Neuronal stem cell (in vitro differentiated cells): ENCODE data around the gene IL1RAP.

ENCODE experiments used
- DNase-seq: peaks from one replicate; pipeline ENCODE4 v3.0.0-alpha.2; 2013; ENCODE audit warnings: low spot score
- H2AFZ ChIP-seq: one replicate; pipeline ENCODE4 v1.6.1; 2013; ENCODE audit warnings: mild to moderate bottlenecking, low read length, inconsistent platforms
- H2AK5ac ChIP-seq: 2 replicates; pipeline ENCODE4 v1.6.1; 2013; ENCODE audit warnings: low read depth, mild to moderate bottlenecking, inconsistent platforms, low read length, moderate library complexity, mixed read lengths
- H2BK120ac ChIP-seq: 2 replicates; pipeline ENCODE4 v1.6.1; 2013; ENCODE audit warnings: low read depth, mild to moderate bottlenecking, inconsistent platforms, low read length, moderate library complexity, mixed read lengths
- H2BK12ac ChIP-seq: one replicate; pipeline ENCODE4 v1.6.1; 2013; ENCODE audit warnings: low read length, inconsistent platforms
- H2BK15ac ChIP-seq: 2 replicates; pipeline ENCODE4 v1.6.1; 2013; ENCODE audit warnings: mild to moderate bottlenecking, low read length, inconsistent platforms, mixed read lengths
- H2BK5ac ChIP-seq: one replicate; pipeline ENCODE4 v1.6.1; 2013; ENCODE audit warnings: inconsistent platforms, mild to moderate bottlenecking, low read length, moderate library complexity
- H3K14ac ChIP-seq: one replicate; pipeline ENCODE4 v1.6.1; 2013; ENCODE audit warnings: low read length, inconsistent platforms
- H3K18ac ChIP-seq: 2 replicates; pipeline ENCODE4 v1.6.1; 2013; ENCODE audit warnings: low read length, inconsistent platforms
- H3K23ac ChIP-seq: 2 replicates; pipeline ENCODE4 v1.6.1; 2013; ENCODE audit warnings: low read depth, mild to moderate bottlenecking, mixed read lengths, low read length, inconsistent platforms; ENCODE audit not compliant: poor library complexity
- H3K27ac ChIP-seq: replicated peaks from 3 replicates; pipeline ENCODE4 v1.5.1; 2013; ENCODE audit warnings: low read length, inconsistent platforms
- H3K27me3 ChIP-seq, 3 experiments: 2 replicates each; pipeline ENCODE4 v1.6.1; 2013; ENCODE audit warnings: low read length in 3 of 3, mild to moderate bottlenecking in 2 of 3, inconsistent platforms in 1 of 3, low read depth in 1 of 3, mixed read lengths in 1 of 3, moderate library complexity in 1 of 3; ENCODE audit not compliant: control insufficient read depth in 3 of 3, insufficient read depth in 3 of 3
- H3K36me3 ChIP-seq, 2 donors: replicated peaks in 1 of 2; 2 replicates each; pipeline ENCODE4 v1.6.1; 2013; ENCODE audit warnings: low read length in 2 of 2; ENCODE audit not compliant: control insufficient read depth in 2 of 2, insufficient read depth in 2 of 2
- H3K4ac ChIP-seq: 2 replicates; pipeline ENCODE4 v1.6.1; 2013; ENCODE audit warnings: inconsistent platforms, mild to moderate bottlenecking, low read length, moderate library complexity
- H3K4me1 ChIP-seq, 2 donors: 1 replicate in 1 of 2; 2 replicates in 1 of 2; pipeline ENCODE4 v1.6.1; 2013; ENCODE audit warnings: low read length in 2 of 2, low read depth in 1 of 2; ENCODE audit not compliant: control insufficient read depth in 2 of 2, insufficient read depth in 1 of 2
- H3K4me2 ChIP-seq: one replicate; pipeline ENCODE4 v1.6.1; 2013; ENCODE audit warnings: mild to moderate bottlenecking, low read length, inconsistent platforms; ENCODE audit not compliant: insufficient read depth, poor library complexity, severe bottlenecking
- H3K4me3 ChIP-seq, 2 donors: 2 replicates each; pipeline ENCODE4 v1.5.1; 2013; ENCODE audit warnings: low read length in 2 of 2, mild to moderate bottlenecking in 2 of 2, inconsistent platforms in 1 of 2, moderate library complexity in 1 of 2
- H3K79me1 ChIP-seq: one replicate; pipeline ENCODE4 v1.6.1; 2013; ENCODE audit warnings: low read depth, mild to moderate bottlenecking, inconsistent platforms, low read length, moderate library complexity
- H3K9ac ChIP-seq: one replicate; pipeline ENCODE4 v1.6.1; 2013; ENCODE audit warnings: mild to moderate bottlenecking, low read depth, low read length, inconsistent platforms; ENCODE audit not compliant: poor library complexity
- H3K9me3 ChIP-seq, 2 donors: replicated peaks in 1 of 2; 2 replicates each; pipeline versions ENCODE3 to v1.6.1; 2013; ENCODE audit warnings: low read length in 2 of 2, mild to moderate bottlenecking in 2 of 2, inconsistent platforms in 1 of 2, low read depth in 1 of 2, mixed read lengths in 1 of 2, moderate library complexity in 1 of 2; ENCODE audit not compliant: control insufficient read depth in 2 of 2, insufficient read depth in 1 of 2
- H4K8ac ChIP-seq: one replicate; pipeline ENCODE4 v1.6.1; 2013; ENCODE audit warnings: low read depth, mild to moderate bottlenecking, inconsistent platforms, low read length, moderate library complexity
- H4K91ac ChIP-seq: one replicate; pipeline ENCODE4 v1.6.1; 2013; ENCODE audit warnings: low read length, low read depth, mild to moderate bottlenecking, inconsistent platforms; ENCODE audit not compliant: poor library complexity
- WGBS, 2 donors: extraction: QIAGEN DNeasy Blood & Tissue Kit; methylation state at CpG; one replicate each; pipeline ENCODE4 v1.1.7; 2013; ENCODE audit warnings: missing lambda C conversion rate in 2 of 2, mixed read lengths in 1 of 2; ENCODE audit not compliant: insufficient read length in 2 of 2, insufficient replicate concordance in 1 of 2; ENCODE audit errors: extremely low coverage in 2 of 2; 5-methylcytosine and 5-hydroxymethylcytosine counted together

Gene IL1RAP

DNA sequence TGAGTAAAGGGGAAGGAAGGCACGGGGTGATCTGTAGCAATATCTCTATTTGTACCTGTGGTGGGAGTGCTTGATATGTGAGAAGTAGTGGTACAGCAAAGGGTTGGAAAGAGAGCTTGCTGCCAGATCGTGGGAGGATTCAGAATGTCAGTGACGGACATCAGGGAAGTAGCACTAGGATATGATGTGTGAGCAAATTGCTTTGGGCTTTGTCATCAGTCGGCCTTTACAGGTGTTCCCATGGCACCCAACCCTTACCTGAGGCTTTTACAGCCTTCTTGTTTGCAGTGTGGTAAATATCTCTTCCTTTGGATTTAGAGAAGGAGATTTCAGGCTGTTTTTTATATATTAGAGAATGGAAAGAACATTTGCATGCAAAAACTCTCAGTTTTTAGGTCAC lies 29.8 kb downstream of the IL1RAP start:
- Histone ChIP-seq H2AFZ (no peak overlapping the region), H3K9ac (no peak overlapping the region), H4K91ac (no peak overlapping the region), H3K14ac (peak overlapping the region; percentile 21), H3K4ac (no peak overlapping the region), H3K4me1 (peaks cover 4 to 30% of the 10 kb centered on the region in 2 donors), H2BK12ac (no peak overlapping the region), H2BK15ac (no peak overlapping the region), H3K4me2 (no peak overlapping the region), H3K23ac (no peak overlapping the region), H3K79me1 (no peaks in the 10 kb centered on the region), H3K4me3 (no peak overlapping the region), H3K27ac (no peak overlapping the region), H4K8ac (no peak overlapping the region), H2BK5ac (no peak overlapping the region), H3K9me3 (no peaks in the 10 kb centered on the region), H3K36me3 (no peaks in the 10 kb centered on the region), H3K27me3 (no peaks in the 10 kb centered on the region), H2BK120ac (no peak overlapping the region), H3K18ac (no peak overlapping the region), H2AK5ac (no peak overlapping the region)
- WGBS, 2 donors, result no CpG with 5 or more reads among the region's 4 CpGs
- no peak for DNase-seq

DNA sequence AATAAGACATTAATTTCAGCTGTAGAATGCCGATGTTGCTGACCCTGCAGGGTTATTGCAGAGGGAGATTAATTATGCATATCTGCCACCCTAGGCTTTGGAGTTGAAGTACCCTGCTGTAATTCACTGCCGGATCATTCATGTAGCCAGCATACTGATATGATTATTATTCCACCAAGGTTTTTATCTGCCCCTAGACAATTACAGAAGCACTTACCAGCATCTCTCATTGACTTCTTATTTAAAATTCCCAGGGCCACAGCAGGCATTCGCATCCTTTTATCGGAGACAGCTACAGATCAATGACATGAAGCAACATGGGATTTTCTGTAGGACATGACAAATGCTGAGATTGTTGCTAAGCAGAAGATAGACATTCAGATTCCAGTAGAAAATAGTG lies 31.3 kb downstream of the IL1RAP start:
- H3K4me2 ChIP-seq, result no peak overlapping the region
- H2BK5ac ChIP-seq, result no peak overlapping the region
- H3K14ac ChIP-seq, result no peak overlapping the region
- no peaks in the 10 kb centered on the region for H3K79me1 ChIP-seq
- no peak overlapping the region for H3K27ac ChIP-seq
- no peak overlapping the region for H3K18ac ChIP-seq
- no CpG with 5 or more reads among the region's 4 CpGs for WGBS, 2 donors
- no peaks in the 10 kb centered on the region for H3K36me3 ChIP-seq
- no peak overlapping the region for H2AFZ ChIP-seq
- H4K91ac ChIP-seq, result no peak overlapping the region
- no peak overlapping the region for H2BK15ac ChIP-seq
- no peak overlapping the region for H4K8ac ChIP-seq
- no peak overlapping the region for H2AK5ac ChIP-seq
- no peak for DNase-seq
- no peak overlapping the region for H2BK120ac ChIP-seq
- no peak overlapping the region for H3K4me3 ChIP-seq
- no peaks in the 10 kb centered on the region for H3K27me3 ChIP-seq
- no peak overlapping the region for H3K4ac ChIP-seq
- no peak overlapping the region for H3K9ac ChIP-seq
- no peak overlapping the region for H2BK12ac ChIP-seq
- no peaks in the 10 kb centered on the region for H3K9me3 ChIP-seq
- H3K23ac ChIP-seq, result no peak overlapping the region
- H3K4me1 ChIP-seq, result peaks cover 2 to 30% of the 10 kb centered on the region in 2 donors

DNA sequence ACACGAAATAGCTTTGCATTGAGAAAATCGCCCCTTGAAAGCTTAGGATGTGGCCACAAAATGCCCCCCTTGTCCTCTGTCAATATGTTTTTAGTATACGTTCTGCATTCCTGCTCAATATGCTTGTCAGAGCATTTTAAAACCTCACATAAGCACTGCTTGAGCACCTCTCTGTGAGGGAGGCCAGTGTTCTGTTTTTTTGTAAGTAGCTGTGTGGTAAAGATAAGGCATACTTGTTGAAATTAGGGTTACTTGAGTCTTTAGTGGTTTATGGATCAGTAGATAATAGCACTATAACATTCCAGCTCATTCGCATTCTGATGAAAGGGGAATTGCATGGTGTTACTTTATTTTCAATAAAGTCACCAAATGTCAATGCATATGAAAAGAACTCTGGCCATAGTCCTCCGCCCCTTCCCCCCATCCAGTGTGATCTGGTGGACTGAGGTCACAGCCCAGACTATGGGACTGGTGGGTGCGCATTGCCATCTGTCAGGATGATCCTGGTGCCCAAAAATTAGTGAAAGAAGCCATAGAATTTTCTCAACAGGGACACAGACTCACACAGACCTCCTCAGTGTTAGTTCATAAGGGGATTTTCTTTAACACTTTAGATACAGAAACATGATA lies 33.1 kb downstream of the IL1RAP start:
- H2BK15ac ChIP-seq, result no peak overlapping the region
- no CpG with 5 or more reads among the region's 6 CpGs for WGBS, 2 donors
- no peak overlapping the region for H2AK5ac ChIP-seq
- no peaks in the 10 kb centered on the region for H3K36me3 ChIP-seq
- H4K8ac ChIP-seq, result no peak overlapping the region
- no peak overlapping the region for H4K91ac ChIP-seq
- no peak overlapping the region for H3K14ac ChIP-seq
- no peaks in the 10 kb centered on the region for H3K27me3 ChIP-seq
- H2AFZ ChIP-seq, result peak overlapping the region; percentile 7
- no peak overlapping the region for H3K9ac ChIP-seq
- H3K4me1 ChIP-seq, result peaks cover 0 to 30% of the 10 kb centered on the region in 2 donors
- H3K4me2 ChIP-seq, result no peak overlapping the region
- H2BK5ac ChIP-seq, result no peak overlapping the region
- H3K23ac ChIP-seq, result no peak overlapping the region
- no peaks in the 10 kb centered on the region for H3K9me3 ChIP-seq
- H3K27ac ChIP-seq, result no peak overlapping the region
- no peak overlapping the region for H2BK120ac ChIP-seq
- H3K4ac ChIP-seq, result no peak overlapping the region
- H3K18ac ChIP-seq, result no peak overlapping the region
- H3K4me3 ChIP-seq, result no peak overlapping the region
- no peak overlapping the region for H2BK12ac ChIP-seq
- no peak for DNase-seq
- H3K79me1 ChIP-seq, result no peaks in the 10 kb centered on the region

DNA sequence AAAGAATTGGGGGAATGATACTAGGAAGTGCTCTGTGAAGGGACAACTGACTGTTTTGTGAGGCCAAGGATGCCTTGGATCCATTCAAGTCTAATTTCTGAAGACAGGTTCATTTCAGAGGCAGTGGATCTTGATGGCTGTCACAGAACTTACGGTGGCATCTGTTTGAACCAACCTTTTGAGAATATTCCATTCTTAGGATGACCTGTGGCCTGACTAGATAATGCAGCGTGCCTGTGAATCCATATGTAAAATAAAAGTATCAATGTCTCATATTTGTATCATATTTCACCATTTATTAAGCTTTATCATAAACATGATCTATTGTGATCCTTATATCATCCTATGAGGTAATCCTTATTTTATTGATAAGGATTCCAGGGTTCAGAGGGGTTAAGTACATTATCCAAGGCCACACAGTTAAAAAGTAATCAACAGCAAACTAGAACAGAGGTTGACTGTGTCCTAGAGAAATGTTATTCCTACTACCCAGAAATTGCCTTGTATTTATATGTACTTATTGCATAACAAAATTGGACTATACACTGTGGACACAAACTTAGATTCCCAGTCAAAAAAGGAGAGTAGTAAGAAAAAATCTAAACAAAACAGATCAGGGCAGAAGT lies 34.3 kb downstream of the IL1RAP start:
- H3K4me2 ChIP-seq, result no peak overlapping the region
- no peak overlapping the region for H3K9ac ChIP-seq
- no peak overlapping the region for H3K4ac ChIP-seq
- H2BK15ac ChIP-seq, result no peak overlapping the region
- H3K4me3 ChIP-seq, result no peak overlapping the region
- no peaks in the 10 kb centered on the region for H3K36me3 ChIP-seq
- no peaks in the 10 kb centered on the region for H3K79me1 ChIP-seq
- H2BK5ac ChIP-seq, result no peak overlapping the region
- no peak overlapping the region for H2AFZ ChIP-seq
- no peak overlapping the region for H2AK5ac ChIP-seq
- no peak overlapping the region for H3K14ac ChIP-seq
- H4K8ac ChIP-seq, result no peak overlapping the region
- no CpG with 5 or more reads among the region's 2 CpGs for WGBS, 2 donors
- H3K4me1 ChIP-seq, result peaks cover 0 to 30% of the 10 kb centered on the region in 2 donors
- no peak overlapping the region for H2BK120ac ChIP-seq
- H3K18ac ChIP-seq, result no peak overlapping the region
- H3K9me3 ChIP-seq, result peaks cover 0 to 8% of the 10 kb centered on the region in 2 donors
- no peak overlapping the region for H2BK12ac ChIP-seq
- H3K27me3 ChIP-seq, result no peaks in the 10 kb centered on the region
- no peak overlapping the region for H4K91ac ChIP-seq
- no peak for DNase-seq
- no peak overlapping the region for H3K27ac ChIP-seq
- H3K23ac ChIP-seq, result no peak overlapping the region
